ENCODE results near the gene ANKRD50. TPM values are rescaled to one million over a fixed set of nuclear protein-coding genes. Genes with fewer than 3 reads are reported as not detected.

Gene ANKRD50
- total and polyA plus RNA-seq, 2 of the 13 experiments (the other 11 are each of a cell fraction or from before 2014, with no cell fraction given), result 2.4 to 4.4 TPM

GRCh38 chr4:124712372-124713184 is at the start of gene ANKRD50 (continued):
- TF ChIP-seq GABPB1 (CRISPR knock-in tag; IDR thresholded peaks at IDR 0.05), result peak; percentile 65; the same call in 1 of the 2 replicates
- TF ChIP-seq NFYC (CRISPR knock-in tag; IDR thresholded peaks at IDR 0.05), result no peak
- no peak for TF ChIP-seq ZNF740 (CRISPR knock-in tag; IDR thresholded peaks at IDR 0.05)
- TF ChIP-seq CENPBD1 (CRISPR knock-in tag; IDR thresholded peaks at IDR 0.05; ENCODE audit: borderline replicate concordance, low read depth), result no peak
- TF ChIP-seq ZBTB3 (CRISPR knock-in tag; IDR thresholded peaks at IDR 0.05; ENCODE audit: borderline replicate concordance, low read depth), result no peak
- TF ChIP-seq ARID5B (CRISPR knock-in tag; IDR thresholded peaks at IDR 0.05), result 0 out of 2 replicates have a peak, but pooled peaks have one; percentile 4
- TF ChIP-seq HMG20A (CRISPR knock-in tag; IDR thresholded peaks at IDR 0.05; ENCODE audit: borderline replicate concordance), result no peak
- TF ChIP-seq POLR2AphosphoS5 (IDR thresholded peaks at IDR 0.05; ENCODE audit: low read depth, low read length), result no peak; the same call in 1 of the 2 replicates
- TF ChIP-seq CHD2 (IDR thresholded peaks at IDR 0.05; ENCODE audit: low read depth, low read length), result peak; percentile 74
- no peak for TF ChIP-seq ZNF460 (CRISPR knock-in tag; IDR thresholded peaks at IDR 0.05; ENCODE audit: borderline replicate concordance)
- TF ChIP-seq TGIF2 (CRISPR knock-in tag; IDR thresholded peaks at IDR 0.05), result no peak
- TF ChIP-seq ZNF607 (CRISPR knock-in tag; IDR thresholded peaks at IDR 0.05; ENCODE audit: borderline replicate concordance), result peak; percentile 25; the same call in 1 of the 2 replicates
- no peak for TF ChIP-seq NBN (conservative IDR thresholded peaks at IDR 0.05)
- TF ChIP-seq ZFY (CRISPR knock-in tag; IDR thresholded peaks at IDR 0.05), result 0 out of 2 replicates have a peak, but pooled peaks have one; percentile 51
- TF ChIP-seq JUN (CRISPR knock-in tag; IDR thresholded peaks at IDR 0.05), result no peak
- no peak for TF ChIP-seq BRF2 (CRISPR knock-in tag; IDR thresholded peaks at IDR 0.05)
- TF ChIP-seq ZKSCAN1 (IDR thresholded peaks at IDR 0.05; ENCODE audit: low read length), result no peak
- TF ChIP-seq ZNF766 (CRISPR knock-in tag; IDR thresholded peaks at IDR 0.05; ENCODE audit: borderline replicate concordance), result no peak
- no peak for TF ChIP-seq ZMYM2 (CRISPR knock-in tag; IDR thresholded peaks at IDR 0.05)
- TF ChIP-seq ZNF841 (CRISPR knock-in tag; IDR thresholded peaks at IDR 0.05; ENCODE audit: borderline replicate concordance), result no peak
- no peak for TF ChIP-seq ZNF446 (CRISPR knock-in tag; IDR thresholded peaks at IDR 0.05)
- TF ChIP-seq PBX2 (CRISPR knock-in tag; IDR thresholded peaks at IDR 0.05), result no peak
- TF ChIP-seq THYN1 (CRISPR knock-in tag; IDR thresholded peaks at IDR 0.05; ENCODE audit: borderline replicate concordance, low read depth), result no peak
- no peak for TF ChIP-seq TEAD2 (CRISPR knock-in tag; IDR thresholded peaks at IDR 0.05)
